CD4-positive, alpha-beta memory T cell (primary cell): Measurements from ENCODE around the gene MBNL3. TPM values are rescaled to one million over a fixed set of nuclear protein-coding genes. Genes with fewer than 3 reads are reported as not detected.

Source experiments
- CTCF ChIA-PET: fragments of 350-600 bp; sonication (Branson Sonifier 250); formaldehyde crosslinking; loops from one replicate; lab custom pipeline; 2021; ENCODE audit warnings: inconsistent platforms; ENCODE audit not compliant: partially characterized antibody; lab: Charles Lee
- POLR2A ChIA-PET: fragments of 350-600 bp; sonication (Branson Sonifier 250); formaldehyde crosslinking; loops from one replicate; lab custom pipeline; 2021; ENCODE audit not compliant: partially characterized antibody; lab: Charles Lee
- DNase-seq, 5 donors: peaks; one replicate each; pipeline versions ENCODE4 v3.0.0 to v3.0.0-alpha.2; 2020 to 2022; ENCODE audit warnings: mixed read lengths in 1 of 5
- H3K27ac ChIP-seq: one replicate; pipeline ENCODE4 v1.7.0; 2013; ENCODE audit warnings: low read depth, low read length
- H3K27me3 ChIP-seq: 2 replicates; pipeline ENCODE4 v1.7.0; 2013; ENCODE audit warnings: mild to moderate bottlenecking, low read length, moderate library complexity; ENCODE audit not compliant: insufficient read depth
- H3K36me3 ChIP-seq: 2 replicates; pipeline ENCODE4 v1.7.0; 2013; ENCODE audit warnings: mild to moderate bottlenecking, low read length, moderate library complexity; ENCODE audit not compliant: insufficient read depth
- H3K4me1 ChIP-seq: 2 replicates; pipeline ENCODE4 v1.7.0; 2013; ENCODE audit warnings: mild to moderate bottlenecking, low read length, moderate library complexity; ENCODE audit not compliant: insufficient read depth
- H3K4me3 ChIP-seq, 2 donors: one replicate each; pipeline ENCODE4 v1.7.0; 2013; ENCODE audit warnings: low read length in 2 of 2, mild to moderate bottlenecking in 1 of 2
- H3K9me3 ChIP-seq, 2 donors: one replicate each; pipeline ENCODE4 v1.7.0; 2013; ENCODE audit warnings: low read length in 2 of 2, control low read depth in 1 of 2; ENCODE audit not compliant: control insufficient read depth in 1 of 2
- H3K27ac Mint-ChIP-seq, 7 donors: one replicate each; pipeline ENCODE4 v1.8.0; 2020 to 2021; ENCODE audit warnings: mixed read lengths in 7 of 7, mild to moderate bottlenecking in 6 of 7, inconsistent platforms in 3 of 7, moderate library complexity in 3 of 7
- H3K27me3 Mint-ChIP-seq, 2 donors: one replicate each; pipeline ENCODE4 v1.8.0; 2020 to 2021; ENCODE audit warnings: mixed read lengths in 2 of 2
- H3K36me3 Mint-ChIP-seq, 2 donors: one replicate each; pipeline ENCODE4 v1.8.0; 2020 to 2021; ENCODE audit warnings: mixed read lengths in 2 of 2, inconsistent platforms in 1 of 2, mild to moderate bottlenecking in 1 of 2
- H3K4me1 Mint-ChIP-seq, 4 donors: one replicate each; pipeline ENCODE4 v1.8.0; 2020 to 2021; ENCODE audit warnings: mixed read lengths in 4 of 4, mild to moderate bottlenecking in 1 of 4
- H3K4me3 Mint-ChIP-seq, 8 donors: one replicate each; pipeline ENCODE4 v1.8.0; 2020 to 2021; ENCODE audit warnings: mixed read lengths in 8 of 8, mild to moderate bottlenecking in 7 of 8, moderate library complexity in 6 of 8, inconsistent platforms in 3 of 8
- H3K9me3 Mint-ChIP-seq, 8 donors: one replicate each; pipeline ENCODE4 v1.8.0; 2020 to 2021; ENCODE audit warnings: mixed read lengths in 8 of 8, mild to moderate bottlenecking in 5 of 8, inconsistent platforms in 3 of 8, moderate library complexity in 1 of 8
- intact Hi-C: fragments of 100-400 bp; cut with micrococcal nuclease; formaldehyde crosslinking; loops from one replicate; pipeline ENCODE4 v1.15.1; 2023
- polyA plus RNA-seq, 2 donors: library from polyadenylated mRNA; unstranded; fragments of 300-500 nt; fragmentation: Illumina TruSeq; gene quantifications; one replicate each; pipeline ENCODE4 v1.2.3, GENCODE V29; 2021
- total RNA-seq, 2 experiments: library from RNA; stranded (reverse); gene quantifications; one replicate each; pipeline ENCODE4 v1.2.3, GENCODE V29; 2021

MBNL3 gene, protein sequence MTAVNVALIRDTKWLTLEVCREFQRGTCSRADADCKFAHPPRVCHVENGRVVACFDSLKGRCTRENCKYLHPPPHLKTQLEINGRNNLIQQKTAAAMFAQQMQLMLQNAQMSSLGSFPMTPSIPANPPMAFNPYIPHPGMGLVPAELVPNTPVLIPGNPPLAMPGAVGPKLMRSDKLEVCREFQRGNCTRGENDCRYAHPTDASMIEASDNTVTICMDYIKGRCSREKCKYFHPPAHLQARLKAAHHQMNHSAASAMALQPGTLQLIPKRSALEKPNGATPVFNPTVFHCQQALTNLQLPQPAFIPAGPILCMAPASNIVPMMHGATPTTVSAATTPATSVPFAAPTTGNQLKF
- total RNA-seq (10 to 100 TPM; 36.6 to 39.6 TPM), polyA plus RNA-seq (10 to 100 TPM; 32.2 to 40.1 TPM)

DNA sequence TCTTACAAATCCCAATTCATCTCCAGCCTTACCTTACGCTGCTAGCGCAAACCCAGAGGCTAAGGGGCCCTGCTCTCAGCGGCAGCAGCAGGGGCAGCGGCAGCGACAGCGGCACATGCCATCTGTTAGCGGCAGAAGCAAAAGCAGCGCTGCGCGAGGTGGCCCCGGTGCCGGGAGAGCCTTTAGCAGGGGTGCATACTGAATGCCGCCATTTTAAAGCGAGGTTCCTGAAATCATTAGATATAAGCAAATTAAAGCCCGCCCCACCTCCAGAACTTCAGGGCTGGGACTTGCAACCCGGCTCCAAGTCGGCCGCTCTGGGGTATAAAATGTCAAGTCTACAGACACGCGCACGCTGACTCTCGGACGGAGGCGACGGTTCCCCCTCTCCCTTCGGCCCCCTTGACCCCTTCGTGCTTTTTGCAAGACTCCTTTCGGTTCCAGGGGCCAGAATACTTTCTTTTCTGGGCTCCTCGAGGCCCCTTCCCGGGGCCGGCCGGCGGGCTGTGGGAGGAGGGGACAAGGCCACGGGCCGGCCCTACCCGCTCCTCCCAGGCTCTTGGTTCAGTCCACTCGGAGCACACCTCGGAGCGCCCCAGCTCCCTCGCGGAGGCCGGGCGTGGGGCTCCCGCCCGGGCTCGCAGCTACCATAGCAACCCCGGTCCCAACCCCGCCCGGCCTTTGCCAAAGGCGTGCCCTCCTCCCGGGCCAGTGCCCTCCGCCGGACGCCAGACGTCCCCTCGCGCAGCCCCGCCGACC lies at the start of gene MBNL3:
TSS of gene MBNL3 (minus strand) at position 220 of the 759 bp plus-strand sequence. CDS start 49,427 bp downstream, outside the sequence.
- ChIA-PET POLR2A (interaction anchor here (1.0 to 4.8 kb wide), 7 partner anchors 8 to 676 kb away, joined by 3 to 53 read pairs (median 4); partner anchors contain the start of gene STK26), CTCF (interaction anchor here (0.9 to 1.9 kb wide), 2 partner anchors 8 to 10 kb away, joined by 4 to 5 read pairs; no protein-coding TSS in a partner anchor)
- intact Hi-C loops = loop anchor here (2.0 to 10.0 kb wide), 6 partner anchors 14 to 644 kb away; partner anchors contain the start of gene STK26
- no peaks in the 10 kb centered on the region for H3K36me3 ChIP-seq
- peaks cover 28 to 55% (median 45%) of the 10 kb centered on the region in 4 donors for H3K4me1 Mint-ChIP-seq
- peaks cover 0 to 12% of the 10 kb centered on the region in 2 donors for H3K36me3 Mint-ChIP-seq
- H3K27me3 ChIP-seq = no peaks in the 10 kb centered on the region
- peak within 1 kb of the TSS; percentile 71 for H3K27ac ChIP-seq
- peaks cover 39% of the 10 kb centered on the region for H3K4me1 ChIP-seq
- no peaks in the 10 kb centered on the region for H3K9me3 ChIP-seq
- peak within 1 kb of the TSS in 1 of 2 donors; percentile 68 for H3K4me3 ChIP-seq
- H3K4me3 Mint-ChIP-seq = peak within 1 kb of the TSS; percentile 94 to 97 (median 96)
- DNase-seq = peak; percentile 61 to 84 (median 73)
- H3K9me3 Mint-ChIP-seq = no peaks in the 10 kb centered on the region
- H3K27ac Mint-ChIP-seq = peak within 1 kb of the TSS; percentile 93 to 98 (median 95)
- H3K27me3 Mint-ChIP-seq = no peaks in the 10 kb centered on the region

DNA sequence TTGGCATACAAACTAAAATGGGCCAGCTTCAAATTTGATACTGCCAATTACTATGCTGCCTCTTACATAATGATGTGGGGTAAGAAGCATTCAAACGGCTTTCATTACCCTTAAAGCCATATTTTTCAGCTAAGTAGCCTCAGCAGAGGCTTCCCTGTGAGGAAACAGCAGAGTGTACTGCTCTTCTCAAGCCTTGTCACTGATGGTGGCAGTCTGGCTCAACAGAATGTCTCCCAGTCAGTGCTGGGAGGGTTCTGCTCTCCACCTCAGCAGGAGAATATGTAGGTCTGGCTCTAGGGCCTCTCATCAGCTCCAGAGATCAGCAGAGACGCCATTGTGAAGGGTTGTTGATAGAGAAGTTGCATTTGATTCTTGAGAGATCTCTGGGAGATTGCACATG lies 44.6 kb upstream of the MBNL3 start:
- POLR2A ChIA-PET = no interaction called here
- Histone ChIP-seq H3K4me1 (no peaks in the 10 kb centered on the region), H3K9me3 (no peaks in the 10 kb centered on the region), H3K4me3 (no peak overlapping the region), H3K27me3 (no peaks in the 10 kb centered on the region), H3K27ac (no peak overlapping the region), H3K36me3 (no peaks in the 10 kb centered on the region)
- H3K27ac Mint-ChIP-seq = no peak overlapping the region
- H3K4me3 Mint-ChIP-seq = no peak overlapping the region
- H3K27me3 Mint-ChIP-seq = peaks cover 0 to 1% of the 10 kb centered on the region in 2 donors
- intact Hi-C loops = no loop called here
- H3K4me1 Mint-ChIP-seq = no peaks in the 10 kb centered on the region
- CTCF ChIA-PET = no interaction called here
- no peaks in the 10 kb centered on the region for H3K36me3 Mint-ChIP-seq
- no peaks in the 10 kb centered on the region for H3K9me3 Mint-ChIP-seq
- no peak for DNase-seq

DNA sequence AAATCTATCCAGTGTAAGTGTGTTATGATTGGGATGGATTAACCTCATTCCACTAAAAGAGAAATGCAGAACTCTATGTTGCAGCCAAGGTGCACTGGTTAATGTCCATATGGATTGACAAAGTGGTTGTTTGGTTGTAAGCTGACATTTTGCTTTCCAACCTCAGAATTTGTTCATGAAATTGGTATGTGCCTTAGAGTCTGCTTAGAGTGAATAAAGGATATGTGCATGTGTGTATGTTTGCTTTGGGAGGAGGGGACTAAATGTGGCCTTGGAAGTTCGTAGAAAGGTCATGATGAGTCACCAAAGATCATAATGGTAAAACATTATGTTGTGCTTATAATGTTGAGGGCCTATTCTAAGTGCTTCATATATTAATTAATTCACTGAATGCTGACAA lies 44.1 kb upstream of the MBNL3 start:
- no peak overlapping the region for H3K27ac Mint-ChIP-seq
- H3K4me3 Mint-ChIP-seq = no peak overlapping the region

DNA sequence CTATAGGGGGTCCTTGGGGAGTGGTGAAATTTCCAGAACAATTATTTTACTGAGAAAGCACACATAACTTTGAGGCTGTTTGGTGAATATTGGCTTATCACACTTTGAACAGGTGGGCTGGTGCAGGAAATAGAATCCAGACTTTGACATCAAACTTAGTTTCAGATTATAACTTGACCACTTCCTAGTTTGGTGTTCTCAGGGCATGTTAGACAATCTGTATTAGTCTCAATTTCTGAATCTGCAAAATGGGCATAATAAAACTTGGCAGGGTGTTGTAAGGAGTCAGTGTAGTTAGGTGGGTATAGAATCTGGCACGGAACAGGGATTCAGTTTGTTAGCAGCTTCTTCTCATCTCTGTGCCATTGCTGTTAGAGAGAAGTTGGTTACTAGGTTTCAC lies 43.3 kb upstream of the MBNL3 start:
- H3K27me3 Mint-ChIP-seq = peaks cover 0 to 4% of the 10 kb centered on the region in 2 donors

More for the DNA sequence above, 44.1 kb upstream of the MBNL3 start:
- Histone ChIP-seq H3K27me3 (no peaks in the 10 kb centered on the region), H3K27ac (no peak overlapping the region), H3K4me3 (no peak overlapping the region), H3K9me3 (no peaks in the 10 kb centered on the region), H3K36me3 (no peaks in the 10 kb centered on the region), H3K4me1 (no peaks in the 10 kb centered on the region)
- POLR2A ChIA-PET = no interaction called here
- H3K27me3 Mint-ChIP-seq = peaks cover 0 to 1% of the 10 kb centered on the region in 2 donors
- H3K4me1 Mint-ChIP-seq = no peaks in the 10 kb centered on the region
- H3K36me3 Mint-ChIP-seq = no peaks in the 10 kb centered on the region
- no peak for DNase-seq
- CTCF ChIA-PET = no interaction called here
- intact Hi-C loops = no loop called here
- no peaks in the 10 kb centered on the region for H3K9me3 Mint-ChIP-seq

DNA sequence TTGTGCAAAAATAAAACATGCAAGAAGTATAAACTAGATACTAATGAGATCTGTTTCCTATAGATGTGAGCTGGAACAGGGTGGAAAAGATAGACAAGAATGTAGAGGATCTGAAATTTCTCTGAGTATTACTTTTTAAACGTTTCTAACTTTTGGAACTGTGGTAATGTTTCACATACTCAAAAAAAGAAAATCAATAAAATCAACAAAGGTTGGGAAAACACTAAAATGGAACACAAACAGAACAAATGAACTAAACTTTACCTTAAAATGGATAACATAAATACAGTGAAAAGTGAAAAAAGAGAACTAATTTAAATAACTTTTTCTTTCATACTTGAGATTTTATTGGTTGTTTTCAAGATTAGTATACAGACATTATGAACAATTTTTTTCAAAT lies 32.0 kb upstream of the MBNL3 start:
- Mint-ChIP-seq H3K27ac (no peak overlapping the region), H3K36me3 (no peaks in the 10 kb centered on the region), H3K4me3 (no peak overlapping the region), H3K4me1 (no peaks in the 10 kb centered on the region), H3K9me3 (no peaks in the 10 kb centered on the region), H3K27me3 (no peaks in the 10 kb centered on the region)
- H3K27ac ChIP-seq = no peak overlapping the region
- H3K9me3 ChIP-seq = no peaks in the 10 kb centered on the region
- intact Hi-C loops = no loop called here
- POLR2A ChIA-PET = no interaction called here
- H3K36me3 ChIP-seq = no peaks in the 10 kb centered on the region
- no peak for DNase-seq
- no peaks in the 10 kb centered on the region for H3K4me1 ChIP-seq
- no peaks in the 10 kb centered on the region for H3K27me3 ChIP-seq
- CTCF ChIA-PET = no interaction called here
- no peak overlapping the region for H3K4me3 ChIP-seq

More for the DNA sequence above, 43.3 kb upstream of the MBNL3 start:
- CTCF ChIA-PET = no interaction called here
- H3K4me3 ChIP-seq = no peak overlapping the region
- H3K27ac Mint-ChIP-seq = no peak overlapping the region
- H3K9me3 Mint-ChIP-seq = no peaks in the 10 kb centered on the region
- POLR2A ChIA-PET = no interaction called here
- no peaks in the 10 kb centered on the region for H3K27me3 ChIP-seq
- intact Hi-C loops = no loop called here
- H3K4me3 Mint-ChIP-seq = no peak overlapping the region
- no peak overlapping the region for H3K27ac ChIP-seq
- H3K4me1 ChIP-seq = no peaks in the 10 kb centered on the region
- no peaks in the 10 kb centered on the region for H3K9me3 ChIP-seq
- DNase-seq = no peak
- no peaks in the 10 kb centered on the region for H3K36me3 Mint-ChIP-seq
- H3K36me3 ChIP-seq = no peaks in the 10 kb centered on the region
- no peaks in the 10 kb centered on the region for H3K4me1 Mint-ChIP-seq

DNA sequence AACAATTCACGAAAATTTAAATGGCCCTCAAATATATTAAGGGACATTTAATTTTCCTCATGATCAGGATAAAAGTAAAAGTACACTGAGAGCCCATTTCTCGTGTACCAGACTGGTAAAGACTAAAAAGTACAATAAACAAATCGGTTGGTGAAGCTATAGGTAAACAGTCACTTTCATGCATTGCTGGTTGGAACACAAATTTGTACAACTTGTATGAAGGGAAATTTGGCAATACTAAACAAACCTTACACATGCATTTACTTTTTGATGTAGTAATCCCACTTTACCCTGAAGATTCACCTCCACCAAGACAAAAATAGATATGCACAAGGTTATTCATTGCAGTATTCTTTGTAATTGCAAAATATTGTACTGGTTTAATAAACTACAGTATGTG lies 31.4 kb upstream of the MBNL3 start:
- no peak for DNase-seq
- Histone ChIP-seq H3K27ac (no peak overlapping the region), H3K9me3 (no peaks in the 10 kb centered on the region), H3K4me3 (no peak overlapping the region), H3K27me3 (no peaks in the 10 kb centered on the region), H3K36me3 (no peaks in the 10 kb centered on the region), H3K4me1 (no peaks in the 10 kb centered on the region)
- Mint-ChIP-seq H3K9me3 (no peaks in the 10 kb centered on the region), H3K27me3 (no peaks in the 10 kb centered on the region), H3K27ac (no peak overlapping the region), H3K4me3 (no peak overlapping the region), H3K36me3 (no peaks in the 10 kb centered on the region), H3K4me1 (no peaks in the 10 kb centered on the region)
- ChIA-PET POLR2A (no interaction called here), CTCF (no interaction called here)
- intact Hi-C loops = no loop called here

DNA sequence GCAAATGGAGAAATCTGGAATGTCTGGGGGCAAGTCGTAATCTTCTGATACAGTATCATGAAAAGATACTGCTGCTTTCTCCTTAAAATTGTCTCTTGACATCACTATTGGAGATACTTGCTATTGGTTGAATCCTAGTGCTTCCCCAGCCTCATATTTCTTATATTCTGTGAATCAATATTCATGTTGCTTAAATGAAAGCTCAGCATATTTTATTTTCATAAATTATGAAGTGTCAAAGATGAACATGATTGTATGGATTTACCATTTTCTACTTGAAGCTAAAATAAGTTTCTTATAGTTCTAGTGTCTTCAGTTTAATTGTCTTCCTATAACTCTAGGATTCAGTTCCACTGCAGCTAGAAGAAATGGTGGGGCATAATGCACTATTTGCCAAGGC lies 29.6 kb upstream of the MBNL3 start:
- Mint-ChIP-seq H3K4me3 (no peak overlapping the region), H3K27me3 (no peaks in the 10 kb centered on the region), H3K4me1 (no peaks in the 10 kb centered on the region), H3K9me3 (no peaks in the 10 kb centered on the region), H3K27ac (no peak overlapping the region), H3K36me3 (no peaks in the 10 kb centered on the region)
- no peaks in the 10 kb centered on the region for H3K4me1 ChIP-seq
- POLR2A ChIA-PET = no interaction called here
- H3K27me3 ChIP-seq = no peaks in the 10 kb centered on the region
- no peak overlapping the region for H3K27ac ChIP-seq
- CTCF ChIA-PET = no interaction called here
- DNase-seq = no peak
- no peak overlapping the region for H3K4me3 ChIP-seq
- intact Hi-C loops = no loop called here
- H3K36me3 ChIP-seq = no peaks in the 10 kb centered on the region
- no peaks in the 10 kb centered on the region for H3K9me3 ChIP-seq
